Measurements from ENCODE around the gene LCAT.
"Not testable (repeated sequence)": the region's sequence is repeated elsewhere in the genome, so short reads cannot be mapped to it uniquely, and the experiment has no call there.

The LCAT gene

DNA sequence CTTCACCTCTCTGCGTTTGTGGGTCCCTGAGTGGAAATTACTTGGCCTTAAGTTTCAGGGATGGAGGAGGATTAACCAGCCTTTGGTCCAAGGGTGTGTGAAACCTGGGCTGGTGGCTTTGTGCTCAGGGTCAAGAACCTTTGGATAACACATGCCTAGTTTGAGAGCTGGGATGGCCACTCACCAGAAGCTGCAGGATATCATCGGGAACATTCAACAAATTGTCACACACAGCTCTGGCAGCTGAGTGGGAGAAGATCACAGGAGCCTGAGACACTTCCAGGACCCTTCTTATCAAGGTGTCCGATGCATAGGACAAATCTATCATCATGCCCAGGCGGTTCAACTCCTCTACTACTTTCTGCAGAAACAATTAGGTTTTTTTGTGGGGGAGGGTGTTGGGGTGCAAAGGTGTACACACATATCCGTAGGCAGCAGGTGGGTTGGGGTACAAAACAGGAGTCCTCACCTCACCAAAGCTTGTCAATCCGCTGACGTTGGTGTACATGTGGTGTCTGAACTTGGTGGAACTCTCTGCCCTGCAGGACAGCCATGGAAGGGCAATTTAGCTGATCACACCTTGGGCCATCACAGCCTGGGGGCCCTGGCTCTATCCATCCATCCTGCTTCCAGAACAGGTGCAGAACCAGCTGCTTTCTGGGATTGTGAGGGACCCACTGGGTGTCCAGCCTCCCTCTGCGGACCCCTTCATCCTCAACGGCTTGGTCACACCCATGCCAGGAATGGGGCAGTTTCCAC is 33.7 kb upstream of the LCAT start:
- no peak for DNase-seq
- H3K4me1 ChIP-seq: no peaks in the 10 kb centered on the region
- TF ChIP-seq, protein P1, sequence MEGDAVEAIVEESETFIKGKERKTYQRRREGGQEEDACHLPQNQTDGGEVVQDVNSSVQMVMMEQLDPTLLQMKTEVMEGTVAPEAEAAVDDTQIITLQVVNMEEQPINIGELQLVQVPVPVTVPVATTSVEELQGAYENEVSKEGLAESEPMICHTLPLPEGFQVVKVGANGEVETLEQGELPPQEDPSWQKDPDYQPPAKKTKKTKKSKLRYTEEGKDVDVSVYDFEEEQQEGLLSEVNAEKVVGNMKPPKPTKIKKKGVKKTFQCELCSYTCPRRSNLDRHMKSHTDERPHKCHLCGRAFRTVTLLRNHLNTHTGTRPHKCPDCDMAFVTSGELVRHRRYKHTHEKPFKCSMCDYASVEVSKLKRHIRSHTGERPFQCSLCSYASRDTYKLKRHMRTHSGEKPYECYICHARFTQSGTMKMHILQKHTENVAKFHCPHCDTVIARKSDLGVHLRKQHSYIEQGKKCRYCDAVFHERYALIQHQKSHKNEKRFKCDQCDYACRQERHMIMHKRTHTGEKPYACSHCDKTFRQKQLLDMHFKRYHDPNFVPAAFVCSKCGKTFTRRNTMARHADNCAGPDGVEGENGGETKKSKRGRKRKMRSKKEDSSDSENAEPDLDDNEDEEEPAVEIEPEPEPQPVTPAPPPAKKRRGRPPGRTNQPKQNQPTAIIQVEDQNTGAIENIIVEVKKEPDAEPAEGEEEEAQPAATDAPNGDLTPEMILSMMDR (IDR thresholded peaks at IDR 0.05; ENCODE audit: low read depth, low read length): no peak
- no peaks in the 10 kb centered on the region for H3K9me3 ChIP-seq
- no peak overlapping the region for H3K4me3 ChIP-seq (ENCODE audit: low read depth, low read length)
- no peaks in the 10 kb centered on the region for H3K27me3 ChIP-seq
- no peaks in the 10 kb centered on the region for H3K36me3 ChIP-seq

DNA sequence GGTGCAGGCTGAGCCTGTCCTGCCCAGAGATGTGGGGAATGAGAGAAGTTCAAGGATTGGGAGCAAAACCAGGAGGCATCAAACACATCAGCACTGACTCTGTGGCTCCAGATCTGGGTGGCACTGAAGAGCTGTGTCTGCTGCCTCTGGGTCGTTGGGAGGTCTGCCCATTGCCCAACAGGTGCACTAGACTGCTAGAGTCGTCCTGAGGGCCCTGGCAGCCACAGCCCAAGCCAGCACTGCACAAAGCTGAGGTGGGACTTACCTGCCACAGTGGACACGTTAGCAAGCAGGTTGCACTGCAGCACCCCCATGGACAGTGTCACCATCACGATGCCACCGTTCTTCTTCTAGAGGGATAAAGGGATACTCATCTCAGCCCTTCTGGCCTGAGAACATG is 33.1 kb upstream of the LCAT start:
- TF ChIP-seq, protein P1 (IDR thresholded peaks at IDR 0.05; ENCODE audit: low read depth, low read length): no peak
- DNase-seq: no peak
- no peak overlapping the region for H3K4me3 ChIP-seq (ENCODE audit: low read depth, low read length)

DNA sequence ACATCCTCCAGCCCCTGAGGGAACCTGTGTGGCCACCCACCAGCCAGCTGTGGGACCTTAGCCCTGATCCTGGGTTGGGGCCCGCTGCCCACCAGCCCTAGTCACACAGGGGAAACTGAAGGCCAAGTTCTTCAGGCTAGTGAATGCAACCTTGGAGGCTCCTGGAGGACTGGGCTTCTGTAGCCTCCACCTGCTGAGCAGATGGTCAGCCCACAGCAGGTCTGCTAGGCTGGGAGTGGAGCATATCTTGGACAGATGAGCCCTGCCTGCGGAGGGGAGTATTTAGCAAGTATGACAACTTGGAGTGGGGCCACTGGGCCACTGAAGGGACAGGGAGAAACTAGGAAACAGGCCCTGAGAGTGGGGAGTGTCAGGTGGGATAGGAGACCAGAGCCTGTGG is 32.3 kb upstream of the LCAT start:
- DNase-seq: no peak

More for the DNA sequence above, 33.1 kb upstream of the LCAT start:
- Histone ChIP-seq H3K27me3 (no peaks in the 10 kb centered on the region), H3K36me3 (no peaks in the 10 kb centered on the region), H3K4me1 (no peaks in the 10 kb centered on the region), H3K9me3 (no peaks in the 10 kb centered on the region)

DNA sequence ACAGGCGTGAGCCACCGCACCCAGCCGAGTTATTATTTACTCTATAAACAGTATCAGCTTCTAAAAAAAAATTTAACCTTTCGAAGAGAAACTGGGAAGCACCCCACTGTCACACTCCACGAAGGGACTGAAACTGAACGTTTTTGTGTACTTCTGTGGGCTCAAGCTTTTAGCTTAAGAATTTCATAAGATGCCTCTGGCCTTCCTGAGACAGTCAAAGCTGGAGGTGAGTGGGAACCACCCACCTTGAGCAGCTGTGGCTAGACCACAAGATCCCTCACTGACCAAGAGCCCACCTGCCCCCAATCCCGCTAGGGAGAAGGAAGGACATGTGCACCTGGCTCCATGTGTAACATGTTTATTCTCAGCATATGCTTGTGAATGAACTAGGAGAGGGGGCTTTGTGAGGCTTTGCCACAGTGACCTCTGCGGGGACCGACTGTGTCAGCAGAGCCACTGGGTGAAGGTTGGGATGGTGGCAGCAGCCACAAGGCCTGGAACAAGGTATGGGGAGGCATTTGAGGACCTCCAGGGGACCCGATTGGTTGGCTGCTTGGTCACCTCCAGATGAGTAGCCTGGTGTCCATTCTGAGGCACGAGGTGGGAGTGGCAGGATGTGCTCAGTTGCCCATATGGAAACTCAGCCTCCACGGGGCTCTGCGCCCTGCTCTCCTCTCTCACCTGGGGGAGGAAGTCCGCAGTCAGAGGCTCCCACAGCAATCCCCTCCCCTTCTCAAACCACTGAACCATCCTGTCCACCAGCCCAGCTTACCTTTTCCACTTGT is 31.6 kb upstream of the LCAT start:
- H3K36me3 ChIP-seq: no peaks in the 10 kb centered on the region
- H3K27me3 ChIP-seq: no peaks in the 10 kb centered on the region
- no peaks in the 10 kb centered on the region for H3K9me3 ChIP-seq
- TF ChIP-seq, protein P1 (IDR thresholded peaks at IDR 0.05; ENCODE audit: low read depth, low read length): no peak
- no peak overlapping the region for H3K4me3 ChIP-seq (ENCODE audit: low read depth, low read length)
- H3K4me1 ChIP-seq: no peaks in the 10 kb centered on the region
- no peak for DNase-seq

More for the DNA sequence above, 32.3 kb upstream of the LCAT start:
- Histone ChIP-seq H3K4me1 (no peaks in the 10 kb centered on the region), H3K9me3 (no peaks in the 10 kb centered on the region), H3K36me3 (no peaks in the 10 kb centered on the region), H3K27me3 (no peaks in the 10 kb centered on the region), H3K4me3 (ENCODE audit: low read depth, low read length) (no peak overlapping the region)
- TF ChIP-seq, protein P1 (IDR thresholded peaks at IDR 0.05; ENCODE audit: low read depth, low read length): no peak

DNA sequence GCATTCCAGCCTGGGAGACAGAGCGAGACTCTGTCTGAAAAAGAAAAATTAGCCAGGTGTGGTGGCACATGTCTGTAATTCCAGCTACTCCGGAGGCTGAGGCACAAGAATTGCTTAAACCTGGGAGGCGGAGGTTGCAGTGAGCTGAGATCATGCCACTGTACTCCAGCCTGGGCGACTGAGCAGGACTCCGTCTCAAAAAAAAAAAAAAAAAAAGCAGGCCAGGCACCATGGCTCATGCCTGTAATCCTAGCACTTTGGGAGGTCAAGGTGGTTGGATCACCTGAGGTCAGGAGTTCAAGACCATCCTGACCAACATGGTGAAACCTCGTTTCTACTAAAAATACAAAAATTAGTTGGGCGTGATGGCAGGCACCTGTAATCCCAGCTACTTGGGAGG is 28.4 kb upstream of the LCAT start:
- H3K9me3 ChIP-seq; H3K4me1 ChIP-seq; H3K4me3 ChIP-seq (ENCODE audit: low read depth, low read length); H3K27me3 ChIP-seq; DNase-seq; H3K36me3 ChIP-seq: not testable (repeated sequence)

DNA sequence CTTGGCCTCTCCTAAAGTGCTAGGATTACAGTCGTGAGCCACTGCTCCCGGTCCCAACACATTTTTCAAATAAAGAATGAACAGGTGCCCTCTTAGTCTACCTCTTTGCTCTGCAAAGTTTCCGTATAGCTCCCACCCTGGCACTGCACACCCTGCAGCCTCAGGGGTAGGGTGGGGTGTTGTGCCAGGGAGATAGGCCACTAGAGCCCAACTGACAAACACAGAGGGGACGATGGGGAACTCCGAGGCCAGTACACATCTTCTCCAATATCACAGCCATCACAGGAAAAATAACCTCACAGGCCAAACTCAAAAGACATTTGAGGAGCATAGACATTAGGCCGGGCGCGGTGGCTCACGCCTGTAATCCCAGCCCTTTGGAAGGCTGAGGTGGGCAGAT is 27.2 kb upstream of the LCAT start:
- TF ChIP-seq, protein P1 (IDR thresholded peaks at IDR 0.05; ENCODE audit: low read depth, low read length): no peak

More for the DNA sequence above, 27.2 kb upstream of the LCAT start:
- no peaks in the 10 kb centered on the region; the same call in 1 of the 2 replicates for H3K4me1 ChIP-seq
- H3K36me3 ChIP-seq: no peaks in the 10 kb centered on the region
- no peaks in the 10 kb centered on the region for H3K27me3 ChIP-seq
- no peak overlapping the region for H3K4me3 ChIP-seq (ENCODE audit: low read depth, low read length)
- H3K9me3 ChIP-seq: no peaks in the 10 kb centered on the region
- no peak for DNase-seq
